Left ventricle myocardium superior (tissue), 1 donor: ENCODE results near the gene CA12. TPM values are rescaled to one million over a fixed set of nuclear protein-coding genes. Genes with fewer than 3 reads are reported as not detected.
A peak's percentile ranks its signal among the peaks of the same experiment; 100 is the strongest.

ENCODE experiments used
- ATAC-seq: fragments of 200-7000 bp; cut with Tn5 transposase; one replicate; pipeline ENCODE4 v1.9.1; 2020; ENCODE audit warnings: mild to moderate bottlenecking, moderate library complexity
- DNase-seq: peaks from one replicate; pipeline ENCODE4 v3.0.0-alpha.2; 2020
- intact Hi-C: fragments of 100-400 bp; cut with micrococcal nuclease; formaldehyde crosslinking; loops from one replicate; pipeline ENCODE4 v1.11.0; 2022
- total RNA-seq: library from RNA; stranded (reverse); fragmentation: NEBNext Ultra II Directional; extraction: Animal tissue kit (Norgen Biotek cat#: 25700); gene quantifications from one replicate; pipeline ENCODE4 v1.2.1, GENCODE V29; 2021
- donor health status: DM: no; HTN: yes; CAD: no; lungs with severe emphysema.

Gene CA12
- total RNA-seq, 1 donor from 2014 or later, result 0.74 TPM

DNA sequence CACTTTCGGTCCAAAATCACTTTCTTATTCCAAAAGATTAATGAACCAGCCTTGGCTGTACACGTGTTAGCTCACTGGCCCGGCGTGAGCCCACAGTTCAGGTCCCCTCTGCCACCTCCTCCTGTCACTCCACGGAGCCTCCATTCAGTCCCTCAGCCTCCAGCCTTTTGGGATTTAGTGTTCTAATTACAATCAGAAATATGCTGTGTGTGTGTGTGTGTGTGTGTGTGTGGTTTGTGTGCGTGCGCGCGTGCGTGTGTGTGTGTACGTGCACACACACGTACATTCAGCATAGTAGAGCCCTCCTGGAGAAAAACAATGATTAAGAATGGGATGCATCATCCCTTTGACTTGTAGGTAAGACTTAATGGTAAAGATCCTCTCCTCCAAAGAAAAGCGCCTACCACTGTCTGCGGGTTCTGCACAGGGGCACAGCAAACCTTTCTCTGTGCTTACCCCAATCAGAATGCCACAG lies 801 bp downstream of the CA12 start:
- DNase-seq (no peak), ATAC-seq (no peak)
- intact Hi-C loops, result no loop called here

DNA sequence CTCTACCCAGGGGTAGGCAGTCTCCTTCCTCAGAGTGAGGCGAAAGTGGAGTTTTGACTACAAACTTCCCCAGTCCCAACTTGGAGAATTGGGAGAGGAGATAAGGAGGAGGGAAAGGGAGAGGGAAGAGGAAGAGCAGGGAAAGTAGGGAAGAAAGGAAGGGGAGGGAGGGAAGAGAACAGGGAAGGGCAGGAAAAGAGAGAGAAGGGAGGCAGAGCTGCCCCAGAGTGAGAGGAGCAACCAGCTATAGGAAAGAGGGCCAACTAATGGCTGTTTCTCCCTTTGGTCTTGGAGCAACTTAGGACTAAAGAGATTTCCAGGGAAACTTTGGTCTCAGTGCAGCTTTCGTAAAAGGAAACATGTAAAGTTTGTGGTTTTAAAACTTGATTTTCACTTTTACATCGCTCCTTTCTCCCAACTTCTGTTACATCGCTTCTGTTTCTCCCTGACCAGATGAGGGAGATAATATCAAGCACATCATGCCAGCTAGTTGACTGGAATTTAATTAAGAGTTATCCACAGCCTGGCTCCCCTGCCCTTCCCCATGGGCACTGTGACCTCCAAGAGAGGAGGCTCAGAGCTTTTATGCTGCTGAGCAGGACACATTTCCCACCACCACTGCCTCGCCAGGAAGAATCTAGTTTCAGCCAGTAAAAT lies 1.4 kb downstream of the CA12 start:
- ATAC-seq, result no peak
- intact Hi-C loops, result no loop called here
- no peak for DNase-seq

DNA sequence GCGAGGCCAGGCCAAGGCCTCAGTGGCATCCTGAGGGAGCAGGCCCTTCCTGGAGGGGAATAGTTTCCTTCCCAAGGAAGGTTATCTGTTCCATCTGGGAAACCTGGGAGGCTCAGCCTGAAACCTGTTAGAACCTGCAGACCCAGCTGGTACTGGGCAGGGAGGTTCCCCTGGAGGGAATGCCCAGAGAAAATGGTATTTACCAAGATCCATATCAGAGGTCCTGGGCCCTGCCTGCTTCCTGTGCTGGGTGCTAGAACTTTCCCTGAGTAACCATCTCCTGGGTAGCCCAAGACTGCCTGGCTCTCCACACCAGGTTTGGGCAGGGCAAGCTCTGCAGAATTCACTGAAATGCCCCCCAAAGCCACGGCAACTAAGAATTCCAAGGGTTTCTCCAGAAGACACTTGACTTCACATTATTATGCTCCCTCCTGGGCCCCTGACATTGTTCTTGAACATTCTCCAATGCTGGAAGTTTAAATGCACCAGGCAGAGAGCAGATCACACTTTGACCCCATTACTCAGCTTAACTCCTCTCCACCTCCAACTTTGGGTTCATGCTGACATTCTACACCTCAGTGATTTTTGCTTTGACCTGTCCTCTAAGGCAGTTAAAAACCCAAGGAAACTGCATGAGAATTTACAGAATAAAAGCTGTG lies 2.0 kb downstream of the CA12 start:
- intact Hi-C loops, result no loop called here
- DNase-seq (no peak), ATAC-seq (no peak)

DNA sequence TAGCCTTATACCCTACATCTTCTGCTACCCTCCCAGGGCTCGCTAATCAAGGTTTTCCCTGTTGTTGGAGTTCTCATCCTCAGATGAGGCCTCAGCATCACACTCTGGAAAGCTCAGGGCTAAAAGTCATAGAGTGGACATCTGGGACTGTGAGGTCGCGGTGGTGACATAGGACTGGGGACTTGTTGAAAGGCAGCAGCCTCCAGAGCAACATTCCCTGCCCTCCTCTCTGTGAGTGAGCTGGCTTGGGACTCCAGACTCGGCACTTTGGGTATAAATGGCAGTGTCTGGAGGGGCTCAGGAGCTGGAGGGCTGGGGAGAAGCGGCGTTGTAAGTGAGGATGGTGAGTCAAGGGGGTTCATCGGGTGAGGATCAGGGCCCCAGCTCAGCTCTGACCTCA lies 2.7 kb downstream of the CA12 start:
- intact Hi-C loops, result no loop called here
- DNase-seq (no peak), ATAC-seq (no peak)

DNA sequence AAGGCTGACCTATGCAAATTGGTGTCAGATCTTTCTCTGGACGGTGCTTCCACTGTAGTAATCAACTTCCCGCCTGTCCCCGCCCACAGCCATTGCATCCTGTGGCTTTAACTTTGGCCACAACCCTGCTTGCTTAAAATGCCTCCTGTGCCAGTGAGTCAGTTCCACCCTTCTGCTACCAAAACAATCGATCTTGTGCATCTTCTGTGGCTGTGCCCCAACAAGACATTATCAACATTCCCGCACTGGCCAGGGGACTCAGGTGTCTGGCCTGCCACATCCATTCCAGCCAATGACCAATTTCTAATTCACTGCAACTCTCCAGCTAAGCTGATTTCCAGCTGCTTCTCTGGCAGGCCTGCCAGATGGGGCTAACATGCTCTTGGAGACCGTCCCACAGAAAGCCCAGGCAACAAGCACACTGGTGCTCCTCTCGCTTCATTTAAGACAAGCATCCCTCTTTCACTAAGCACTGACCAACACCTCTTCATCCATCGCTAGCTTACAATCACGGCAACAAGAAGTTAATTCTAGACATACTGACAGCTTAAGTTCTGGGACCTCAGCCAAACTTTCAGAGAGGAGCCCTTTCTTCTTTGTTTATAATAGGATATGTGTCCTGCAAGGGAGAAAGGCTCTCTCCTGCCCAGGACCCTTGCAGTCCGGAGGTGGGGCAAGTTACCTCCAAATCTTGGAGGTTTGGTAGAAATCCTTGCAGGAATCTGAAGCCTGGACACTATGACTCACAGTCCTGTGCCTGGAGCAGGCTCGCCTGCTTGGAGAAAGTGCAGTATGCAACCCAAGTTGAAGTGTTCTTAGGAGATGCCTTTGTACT lies 6.7 kb downstream of the CA12 start:
- DNase-seq (peak; percentile 38), ATAC-seq (peak; percentile 57)
- intact Hi-C loops, result no loop called here

DNA sequence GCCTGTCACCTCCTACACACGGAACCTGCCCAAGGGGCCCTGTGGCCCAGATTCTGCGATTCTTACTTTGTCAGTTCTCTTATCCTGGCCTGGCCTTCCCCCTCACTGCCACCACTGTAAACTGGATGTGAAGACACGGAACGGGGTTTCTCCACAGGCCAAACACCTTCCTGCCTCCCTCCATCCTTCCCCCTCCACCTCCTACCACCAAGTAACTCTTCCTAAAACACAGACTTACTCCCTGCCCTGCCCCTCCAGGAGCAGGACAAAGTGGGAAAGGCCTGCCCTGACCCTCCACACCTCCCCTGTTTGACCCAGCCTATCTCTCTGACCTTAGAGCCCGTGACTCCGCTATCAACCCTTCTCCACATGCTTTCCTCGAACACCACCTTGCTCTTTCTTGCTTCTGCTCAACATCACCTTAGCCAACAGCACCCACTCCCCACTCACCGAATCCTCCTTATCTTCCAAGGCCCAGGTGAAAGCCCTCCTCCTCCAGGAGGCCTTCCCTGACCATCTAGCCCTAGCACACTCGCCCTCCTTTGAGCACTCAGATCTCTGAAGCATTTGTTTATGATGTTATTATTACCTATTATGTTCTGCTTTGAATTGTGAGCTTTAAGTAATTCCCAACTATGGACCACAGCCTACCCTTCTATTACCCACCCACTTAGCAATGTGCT lies 7.6 kb downstream of the CA12 start:
- no peak for DNase-seq
- ATAC-seq, result no peak
- intact Hi-C loops, result no loop called here

DNA sequence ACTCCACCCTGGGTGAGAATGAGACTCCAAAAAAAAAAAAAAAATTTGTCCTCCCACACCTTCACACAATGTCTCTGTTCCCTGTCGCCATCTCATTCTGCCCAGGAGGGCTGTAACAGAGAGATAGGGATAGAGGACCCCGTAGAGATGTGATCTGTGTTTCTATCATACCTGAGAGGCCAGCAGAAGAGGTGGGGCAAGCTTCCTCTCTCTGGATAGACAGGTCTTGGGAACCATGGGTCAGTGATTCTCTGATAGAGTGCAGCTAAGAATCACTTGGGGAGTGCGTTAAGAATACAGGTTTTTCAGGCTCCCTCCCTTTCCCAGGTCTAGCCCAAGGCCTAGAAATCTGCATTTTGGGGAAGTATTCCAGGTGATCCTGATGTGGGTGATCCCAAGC lies 8.3 kb downstream of the CA12 start:
- intact Hi-C loops, result no loop called here
- ATAC-seq, result no peak

DNA sequence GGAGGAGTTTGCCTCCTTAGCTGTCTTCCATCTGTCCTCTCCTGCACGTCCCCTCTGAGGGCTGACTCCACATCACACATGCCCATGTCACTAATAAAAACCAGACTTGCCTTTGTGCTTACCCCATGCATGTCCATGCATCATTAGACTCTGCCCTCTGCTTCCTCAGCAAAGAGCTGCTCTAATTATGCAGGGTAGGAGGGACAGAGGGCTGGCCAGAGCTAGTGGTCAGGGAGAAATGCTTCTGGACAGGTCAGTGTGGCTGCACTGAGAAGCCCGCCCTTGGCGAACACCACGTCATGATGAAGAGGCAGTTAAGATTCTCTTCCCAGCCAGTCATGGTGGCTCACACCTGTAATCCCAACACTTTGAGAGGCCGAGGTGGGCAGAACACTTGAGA lies 8.9 kb downstream of the CA12 start:
- no peak for DNase-seq
- intact Hi-C loops, result no loop called here

More for the DNA sequence above, 8.3 kb downstream of the CA12 start:
- DNase-seq, result no peak

DNA sequence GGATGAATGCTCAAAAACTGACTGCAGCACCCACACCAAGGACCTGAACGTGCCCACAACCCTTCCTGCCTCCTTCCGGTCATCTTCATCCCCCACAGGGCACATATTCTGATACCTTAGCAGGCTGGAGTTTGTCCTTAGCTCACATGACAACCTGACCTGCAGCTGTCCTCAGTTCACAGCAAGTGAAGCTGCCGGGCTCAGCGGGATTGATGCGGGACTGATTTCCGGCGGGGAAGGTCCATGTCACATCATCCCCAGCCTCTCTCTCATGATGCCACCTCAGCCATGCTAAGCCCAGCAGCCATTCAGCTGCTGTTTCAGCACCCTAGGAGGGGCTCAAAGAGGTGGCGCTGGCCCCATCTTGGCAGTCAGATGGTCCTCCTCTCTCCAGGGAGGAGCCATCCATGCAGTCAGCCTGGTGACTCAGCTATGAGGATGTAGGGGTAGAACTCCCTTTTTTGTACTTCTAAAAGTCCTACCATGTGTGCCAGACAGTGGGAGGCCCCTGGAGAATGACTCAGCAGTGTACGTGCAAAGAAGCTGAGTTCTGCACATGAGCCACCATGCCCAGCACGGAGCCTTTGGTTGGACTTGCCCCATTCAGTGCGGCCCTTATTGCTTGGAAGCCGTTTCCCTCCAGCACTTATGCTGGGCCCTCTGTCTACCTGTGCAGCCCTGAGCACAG lies 9.5 kb downstream of the CA12 start:
- DNase-seq (no peak), ATAC-seq (peak; percentile 31)
- intact Hi-C loops, result no loop called here

More for the DNA sequence above, 8.9 kb downstream of the CA12 start:
- ATAC-seq, result no peak

DNA sequence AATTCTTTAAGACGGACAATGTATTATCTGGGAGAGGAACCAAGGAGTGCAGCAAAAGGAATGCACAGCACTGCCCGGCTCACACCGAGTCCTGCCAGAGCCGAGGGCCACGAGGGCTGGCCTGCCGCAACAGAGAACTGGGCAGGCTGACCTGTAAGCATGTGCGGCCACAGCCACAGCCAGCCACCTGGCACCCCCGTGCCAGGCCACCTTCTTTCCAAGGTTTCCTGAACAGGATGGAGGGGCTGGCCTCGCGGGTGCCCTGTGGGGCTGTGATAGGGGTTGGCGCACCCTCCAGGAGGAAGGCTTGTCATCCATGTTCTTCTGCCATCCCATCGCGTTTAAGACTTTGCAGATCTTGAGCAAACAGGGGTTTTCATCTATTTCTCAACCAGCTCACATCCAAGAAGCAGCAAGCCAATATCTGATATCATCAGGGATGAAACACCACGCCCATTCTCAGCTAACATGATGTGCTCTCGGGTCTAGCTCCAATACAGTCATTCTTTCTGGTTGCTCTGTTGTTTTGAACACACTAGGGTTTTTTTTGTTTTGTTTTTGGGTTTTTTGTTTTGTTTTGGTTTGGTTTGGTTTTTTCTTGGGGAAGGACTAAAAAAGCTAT lies 10.2 kb downstream of the CA12 start:
- intact Hi-C loops, result no loop called here
- DNase-seq, result no peak
- no peak for ATAC-seq

DNA sequence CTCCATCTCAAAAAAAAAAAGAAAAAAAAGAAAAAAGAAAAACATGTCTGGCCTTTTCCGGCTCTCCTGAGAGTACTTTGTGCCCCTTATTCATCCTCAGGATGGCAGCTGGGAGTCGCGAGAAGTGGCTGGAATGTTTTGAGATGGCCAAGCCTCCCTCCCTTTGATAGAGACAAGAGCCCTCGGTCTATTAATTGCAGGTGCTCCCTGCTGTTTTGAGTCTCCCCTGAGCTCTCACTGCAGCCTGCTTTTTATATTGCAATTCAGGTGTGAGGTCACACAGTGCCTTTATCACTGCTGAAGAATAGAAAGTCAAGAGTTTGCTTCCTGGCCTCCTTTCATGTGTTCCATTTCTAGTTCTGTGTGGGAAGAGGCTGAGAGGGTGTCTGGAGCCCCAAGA lies 10.9 kb downstream of the CA12 start:
- no peak for DNase-seq
- intact Hi-C loops, result no loop called here
- no peak for ATAC-seq

DNA sequence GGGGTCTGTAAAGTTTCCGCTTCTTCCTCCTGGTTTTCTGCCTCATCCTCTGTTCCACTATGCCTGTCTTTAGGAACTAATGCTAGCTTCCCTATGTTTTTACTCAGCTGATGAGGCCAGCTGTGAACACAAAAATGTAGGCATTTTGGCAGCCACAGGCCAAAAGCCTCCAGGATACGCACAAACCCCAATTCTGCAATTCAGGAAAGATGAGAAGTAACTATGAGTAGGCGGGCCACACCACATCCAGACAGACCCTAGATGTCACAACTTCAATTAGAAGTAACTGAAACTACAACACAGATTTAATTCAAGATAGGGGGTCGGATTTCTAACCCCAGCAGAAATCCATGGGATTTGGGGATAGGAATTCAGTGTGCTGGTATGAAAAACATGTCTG lies 11.9 kb downstream of the CA12 start:
- intact Hi-C loops, result no loop called here
- ATAC-seq (no peak), DNase-seq (no peak)

DNA sequence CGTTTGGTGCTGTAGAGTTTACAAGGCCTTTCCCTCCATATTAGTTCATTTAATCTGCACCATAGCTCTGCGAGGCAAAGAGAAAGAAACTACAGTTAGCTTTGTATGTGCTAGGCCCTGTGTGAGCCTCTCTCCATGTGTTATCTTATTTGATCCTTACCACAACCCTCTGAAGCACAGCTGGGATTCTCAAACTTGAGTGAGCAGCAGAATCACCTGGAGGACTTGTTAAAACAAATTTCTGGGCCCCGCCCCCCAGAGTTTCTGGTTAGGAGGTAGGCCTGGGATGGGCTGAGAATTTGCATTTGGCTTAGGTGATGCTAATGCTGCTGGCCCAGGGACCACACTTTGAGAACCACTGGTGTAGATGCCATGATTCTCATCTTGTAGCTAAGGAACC lies 12.3 kb downstream of the CA12 start:
- intact Hi-C loops, result no loop called here
- no peak for DNase-seq
- no peak for ATAC-seq

DNA sequence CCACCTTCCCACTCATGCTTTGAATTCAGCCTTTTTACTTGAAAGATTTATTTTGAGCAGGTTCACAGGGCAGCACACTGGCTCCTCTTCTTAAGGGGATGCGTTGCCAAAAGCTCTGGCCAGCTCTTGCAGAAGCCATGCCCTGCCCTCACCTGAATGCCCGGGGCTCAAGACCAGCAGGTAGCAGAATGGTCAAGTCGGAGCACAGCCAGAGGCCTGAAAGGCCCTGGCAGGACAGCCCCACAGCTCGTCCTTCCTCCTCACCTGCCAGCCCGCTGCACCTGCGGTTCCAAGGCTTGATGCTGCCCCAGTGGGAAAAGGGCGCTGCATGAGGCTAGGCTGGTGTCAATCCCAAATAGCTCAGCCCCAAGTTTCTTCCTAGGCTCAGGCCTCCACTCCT lies 13.1 kb downstream of the CA12 start:
- ATAC-seq (no peak), DNase-seq (no peak)
- intact Hi-C loops, result no loop called here

DNA sequence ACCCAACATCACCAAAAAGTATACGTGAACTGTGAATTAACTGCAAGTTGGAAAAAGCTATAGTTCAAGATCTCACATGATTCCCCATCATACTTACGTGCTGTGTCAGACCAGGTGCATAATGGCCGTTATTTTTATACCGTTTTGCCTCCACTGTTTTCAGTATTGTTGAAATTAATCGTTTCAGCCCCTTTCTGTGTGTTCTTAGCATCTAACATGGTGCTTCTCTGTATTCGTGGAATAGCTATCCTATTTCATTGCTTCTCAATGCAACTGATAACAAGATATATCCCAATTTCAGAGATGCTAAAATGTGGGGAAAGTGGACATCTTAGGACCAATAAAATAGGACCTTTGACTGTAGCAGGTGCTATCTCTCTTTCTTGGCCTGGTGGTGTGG lies 13.7 kb downstream of the CA12 start:
- DNase-seq, result no peak
- intact Hi-C loops, result no loop called here
- no peak for ATAC-seq

DNA sequence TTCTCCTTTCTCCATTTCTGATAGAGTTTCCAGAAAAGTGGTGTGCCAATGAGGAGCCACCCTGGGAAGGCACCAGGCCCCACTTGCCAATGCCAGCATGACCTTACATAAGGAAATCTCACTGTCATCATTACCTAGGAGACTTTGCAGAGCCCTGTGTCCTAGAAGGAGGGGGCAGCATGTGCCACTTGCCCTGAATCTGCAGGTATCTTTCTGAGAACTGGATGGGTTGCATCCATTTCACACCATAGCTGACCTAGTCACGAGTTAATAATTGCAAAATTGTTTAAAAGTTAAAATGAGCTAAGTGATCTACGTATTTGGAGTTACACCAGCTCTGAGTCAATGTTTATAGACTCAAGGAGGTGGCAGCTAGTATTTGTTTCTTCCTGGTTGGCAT lies 14.3 kb downstream of the CA12 start:
- intact Hi-C loops, result no loop called here
- ATAC-seq, result no peak
- no peak for DNase-seq

DNA sequence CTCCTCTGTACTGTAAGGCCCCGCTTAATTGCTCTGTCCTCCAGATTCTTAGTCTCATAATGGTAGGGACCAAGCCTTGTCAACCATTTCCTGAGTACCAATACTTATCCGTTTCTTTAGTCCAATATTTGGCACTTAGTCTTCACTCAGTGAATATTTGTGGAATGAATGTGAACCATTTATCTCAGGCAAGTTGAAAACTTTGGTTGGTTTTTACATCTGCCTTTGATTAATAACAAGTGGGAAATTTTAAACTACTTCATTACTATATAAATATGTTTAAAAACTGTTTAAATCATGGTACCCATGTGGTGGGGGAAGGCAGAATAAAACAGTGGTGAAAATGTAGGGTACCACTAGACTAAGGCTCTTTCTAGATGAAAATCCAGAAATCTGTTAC lies 15.2 kb downstream of the CA12 start:
- intact Hi-C loops, result no loop called here

DNA sequence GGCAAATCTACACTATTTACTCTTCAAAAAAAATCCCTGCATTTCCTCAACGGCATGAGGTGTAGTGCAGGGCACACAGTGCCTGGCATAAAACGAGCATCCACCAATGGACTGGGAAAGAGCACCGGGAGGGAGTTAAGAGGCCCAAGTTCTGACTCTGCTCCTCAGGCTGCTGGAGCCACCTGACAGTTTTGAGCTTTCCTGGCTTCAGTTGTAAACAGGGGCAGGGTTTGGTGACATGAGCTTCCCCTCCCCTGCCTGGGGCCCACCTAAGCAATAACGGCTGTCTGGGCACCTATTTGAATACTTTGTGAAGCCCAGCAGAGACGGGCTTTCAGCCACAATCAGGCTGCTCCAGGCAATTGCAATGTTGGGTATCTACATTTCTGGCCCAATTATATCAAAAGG lies 16.4 kb downstream of the CA12 start:
- ATAC-seq (no peak), DNase-seq (no peak)
- intact Hi-C loops, result no loop called here

More for the DNA sequence above, 15.2 kb downstream of the CA12 start:
- ATAC-seq, result no peak
- no peak for DNase-seq
